ENCODE data around the gene CDH13.

DNA sequence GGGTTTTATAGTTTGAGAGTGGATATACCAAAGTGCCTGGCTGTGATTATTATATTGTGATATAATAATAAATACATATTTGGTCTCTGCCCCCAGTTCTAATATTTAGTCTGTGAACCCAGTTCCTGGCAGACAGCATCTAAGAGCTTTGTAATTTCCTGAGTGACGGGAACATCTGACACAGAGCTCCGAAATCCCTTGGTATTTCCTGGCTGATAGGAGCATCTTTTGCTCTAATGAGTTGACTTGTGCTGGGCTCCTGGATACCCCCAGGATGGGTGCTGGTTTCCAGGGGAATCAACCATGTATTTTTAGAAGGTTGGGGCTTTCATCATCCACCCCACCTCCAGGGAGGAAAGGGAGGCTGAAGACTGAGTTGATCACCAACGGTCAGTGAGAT, 187.3 kb downstream of the CDH13 start:
- TF ChIP-seq, protein P1, sequence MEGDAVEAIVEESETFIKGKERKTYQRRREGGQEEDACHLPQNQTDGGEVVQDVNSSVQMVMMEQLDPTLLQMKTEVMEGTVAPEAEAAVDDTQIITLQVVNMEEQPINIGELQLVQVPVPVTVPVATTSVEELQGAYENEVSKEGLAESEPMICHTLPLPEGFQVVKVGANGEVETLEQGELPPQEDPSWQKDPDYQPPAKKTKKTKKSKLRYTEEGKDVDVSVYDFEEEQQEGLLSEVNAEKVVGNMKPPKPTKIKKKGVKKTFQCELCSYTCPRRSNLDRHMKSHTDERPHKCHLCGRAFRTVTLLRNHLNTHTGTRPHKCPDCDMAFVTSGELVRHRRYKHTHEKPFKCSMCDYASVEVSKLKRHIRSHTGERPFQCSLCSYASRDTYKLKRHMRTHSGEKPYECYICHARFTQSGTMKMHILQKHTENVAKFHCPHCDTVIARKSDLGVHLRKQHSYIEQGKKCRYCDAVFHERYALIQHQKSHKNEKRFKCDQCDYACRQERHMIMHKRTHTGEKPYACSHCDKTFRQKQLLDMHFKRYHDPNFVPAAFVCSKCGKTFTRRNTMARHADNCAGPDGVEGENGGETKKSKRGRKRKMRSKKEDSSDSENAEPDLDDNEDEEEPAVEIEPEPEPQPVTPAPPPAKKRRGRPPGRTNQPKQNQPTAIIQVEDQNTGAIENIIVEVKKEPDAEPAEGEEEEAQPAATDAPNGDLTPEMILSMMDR (IDR thresholded peaks at IDR 0.05; ENCODE audit: control extremely low read depth in 1 of 3, insufficient read depth in 1 of 3, low read depth in 1 of 3, low read length in 3 of 3) = no peak
- TF ChIP-seq SAP30 (IDR thresholded peaks at IDR 0.05; ENCODE audit: insufficient read depth, insufficient replicate concordance, low read length) (no peak), POLR2AphosphoS5 (IDR thresholded peaks at IDR 0.05; ENCODE audit: low read depth, low read length) (no peak)
